GM21825 (cell line): Measurements from ENCODE around the gene ATXN3L.

Experiments used
- ATAC-seq: cut with Tn5 transposase; IDR thresholded peaks from one replicate; pipeline ENCODE4 v1.9.1; 2021; ENCODE audit warnings: mild to moderate bottlenecking, moderate library complexity; ENCODE audit not compliant: unreplicated experiment

The ATXN3L gene

DNA sequence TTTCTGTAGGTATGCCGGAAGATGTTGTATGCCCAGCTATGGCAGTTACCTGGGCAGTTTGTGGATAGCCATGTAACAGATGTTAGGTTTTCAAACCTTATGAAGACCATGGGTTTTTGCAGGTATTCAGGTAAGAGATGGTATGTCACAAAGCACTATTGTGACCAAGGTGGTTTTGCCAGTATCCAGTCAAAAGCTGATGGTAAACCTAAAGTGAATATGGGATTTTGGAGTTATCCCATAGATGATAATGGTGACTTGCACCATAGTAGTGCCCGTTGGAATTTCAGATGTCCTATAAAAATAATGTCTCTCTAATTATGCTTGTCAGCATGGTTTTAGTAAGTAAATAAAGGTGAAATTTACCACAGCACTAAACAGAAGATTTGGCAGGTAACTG is at the start of gene ATXN3L:
Gene ATXN3L, minus strand, starts transcription at position 101 of the 400 bp plus-strand sequence. CDS start 119 bp downstream, outside the sequence.
- no peak for ATAC-seq

- ATAC-seq: no peak
Observed at GRCh38 chrX:13369256-13370030, 49.6 kb upstream of the ATXN3L start.

DNA sequence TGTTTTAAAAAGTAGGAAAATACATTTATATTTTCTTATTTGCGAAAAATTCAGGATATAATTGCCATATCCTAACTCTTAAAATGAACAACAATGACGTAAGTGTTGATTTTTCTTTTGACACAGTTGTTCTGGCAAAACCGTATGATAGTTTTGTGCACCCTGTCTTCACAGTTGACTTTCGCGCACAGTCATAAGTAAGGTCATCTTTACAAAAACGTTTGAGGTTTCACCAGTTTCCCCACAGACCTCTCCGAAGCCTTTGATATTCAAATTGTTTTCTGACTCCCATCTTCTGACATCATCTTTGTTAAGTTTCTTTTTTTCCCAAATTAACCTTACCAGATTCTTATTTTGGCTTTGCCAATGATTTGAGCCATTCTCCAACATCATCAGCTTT is 48.1 kb upstream of the ATXN3L start:
- ATAC-seq: no peak

DNA sequence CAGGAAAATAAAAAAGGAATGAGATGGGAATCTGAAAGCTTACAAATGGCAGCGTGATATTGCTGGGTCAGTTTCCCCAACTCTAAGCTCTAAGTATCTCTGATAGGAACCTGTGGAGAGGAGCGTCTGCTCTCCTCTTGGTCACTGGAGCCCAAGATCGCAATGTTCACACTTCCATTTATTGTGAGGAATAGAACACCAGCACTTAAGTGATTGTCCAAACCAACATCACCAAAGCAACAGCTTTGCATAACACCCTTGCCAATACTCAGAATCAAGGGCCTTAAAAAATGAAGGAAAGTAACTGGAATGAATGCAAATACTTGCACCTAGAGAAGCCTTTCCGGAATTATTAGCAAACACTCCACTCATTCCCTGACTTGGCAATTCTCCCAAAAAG is 46.8 kb upstream of the ATXN3L start:
- ATAC-seq: no peak

DNA sequence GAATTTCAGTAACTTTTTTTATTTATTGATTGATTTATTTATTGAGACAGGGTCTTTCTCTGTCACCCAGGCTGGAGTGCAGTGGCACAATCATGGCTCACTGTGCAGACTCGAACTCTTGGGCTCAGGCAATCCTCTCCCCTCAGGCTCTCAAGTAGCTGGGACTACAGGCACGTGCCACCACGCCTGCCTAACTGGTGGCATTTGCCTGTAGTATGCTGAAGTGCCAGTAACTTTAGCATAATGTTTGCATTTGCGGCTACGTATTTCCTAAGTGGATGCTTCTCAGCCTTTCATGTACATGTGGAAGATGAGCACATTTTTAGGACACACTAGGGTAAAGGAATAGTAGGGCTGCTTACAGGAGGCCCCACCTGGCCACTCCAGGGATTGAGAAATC is 45.3 kb upstream of the ATXN3L start:
- ATAC-seq: no peak

- no peak for ATAC-seq
Observed at GRCh38 chrX:13364230-13364857, 44.5 kb upstream of the ATXN3L start.

DNA sequence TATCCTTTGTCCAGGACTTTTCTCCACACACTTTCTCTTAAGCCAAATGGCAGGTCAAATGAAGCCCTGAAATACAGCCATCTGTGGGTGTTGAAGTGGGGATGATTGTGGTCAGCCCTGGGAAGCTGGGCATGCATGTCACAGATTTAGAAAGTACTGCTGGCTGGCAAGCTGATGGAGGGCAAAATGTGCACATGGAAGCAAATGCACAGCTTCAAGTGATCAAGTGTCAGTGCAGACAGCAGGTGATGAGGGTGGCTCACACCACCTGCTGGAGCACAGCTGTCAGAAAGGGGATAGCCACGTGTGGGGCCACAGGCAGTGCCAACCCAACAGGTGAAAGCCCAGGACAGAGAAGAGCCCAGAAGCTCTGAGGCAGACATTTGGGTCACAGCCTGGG is 40.3 kb upstream of the ATXN3L start:
- ATAC-seq: no peak

- no peak for ATAC-seq
Observed at GRCh38 chrX:13357925-13358324, 38.1 kb upstream of the ATXN3L start.

DNA sequence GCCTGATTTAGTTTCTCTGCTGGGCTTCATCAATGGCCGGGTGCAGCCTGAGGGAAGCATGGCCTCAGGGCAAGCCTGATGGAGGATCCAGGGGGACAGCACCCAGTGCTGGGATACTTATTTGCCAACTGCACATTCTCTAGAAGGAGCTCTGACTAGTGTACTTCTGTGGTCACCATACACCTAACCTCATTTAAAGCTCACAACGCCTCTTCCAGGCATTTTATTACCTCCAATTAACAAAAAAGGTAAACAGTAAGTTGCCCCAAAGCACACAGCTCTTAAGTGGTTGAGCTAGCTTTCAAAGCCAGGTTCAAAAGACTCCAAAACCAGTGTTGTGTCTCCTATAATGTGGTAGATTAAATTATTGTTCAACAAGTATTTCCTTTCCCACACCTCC is 26.8 kb upstream of the ATXN3L start:
- ATAC-seq: no peak

DNA sequence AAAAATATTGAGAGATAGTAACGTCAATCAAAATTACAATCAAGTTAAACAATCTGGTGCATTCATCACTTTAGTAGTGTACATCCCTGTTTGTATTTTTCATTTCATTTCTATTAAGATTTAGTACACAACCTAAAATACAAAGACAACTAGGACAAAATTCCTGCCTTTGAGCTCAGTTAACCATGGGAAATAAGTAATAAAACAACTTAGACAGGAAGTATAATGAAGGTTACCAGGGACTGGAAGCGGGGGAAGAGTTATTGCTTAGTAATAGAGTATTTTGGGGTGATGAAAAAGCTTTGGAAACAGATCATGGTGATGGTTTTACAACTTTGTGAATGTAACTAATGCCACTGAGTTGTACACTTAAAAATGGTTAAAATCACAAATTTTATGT is 25.6 kb upstream of the ATXN3L start:
- ATAC-seq: no peak

DNA sequence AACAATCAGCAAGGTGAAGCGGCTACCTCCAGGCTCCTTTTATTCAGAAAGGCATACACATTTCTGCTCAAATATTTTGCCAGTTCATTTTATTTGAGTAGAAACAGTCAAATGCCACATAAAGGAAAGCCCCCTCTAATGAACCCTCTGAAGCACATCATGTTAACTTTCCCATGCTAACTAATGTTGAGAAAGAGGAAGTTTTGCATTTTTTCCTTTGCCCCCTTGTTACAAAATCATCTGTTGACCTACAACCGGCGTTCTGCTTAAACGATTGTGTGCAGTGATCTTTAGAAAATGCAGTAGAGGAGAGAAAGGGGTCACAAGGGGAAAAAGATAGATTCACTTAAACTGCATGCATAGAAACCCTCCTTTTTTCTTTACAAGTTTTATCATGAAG is 25.2 kb upstream of the ATXN3L start:
- no peak for ATAC-seq

GRCh38 chrX:13341491-13342101 is 21.7 kb upstream of the ATXN3L start:
- no peak for ATAC-seq

DNA sequence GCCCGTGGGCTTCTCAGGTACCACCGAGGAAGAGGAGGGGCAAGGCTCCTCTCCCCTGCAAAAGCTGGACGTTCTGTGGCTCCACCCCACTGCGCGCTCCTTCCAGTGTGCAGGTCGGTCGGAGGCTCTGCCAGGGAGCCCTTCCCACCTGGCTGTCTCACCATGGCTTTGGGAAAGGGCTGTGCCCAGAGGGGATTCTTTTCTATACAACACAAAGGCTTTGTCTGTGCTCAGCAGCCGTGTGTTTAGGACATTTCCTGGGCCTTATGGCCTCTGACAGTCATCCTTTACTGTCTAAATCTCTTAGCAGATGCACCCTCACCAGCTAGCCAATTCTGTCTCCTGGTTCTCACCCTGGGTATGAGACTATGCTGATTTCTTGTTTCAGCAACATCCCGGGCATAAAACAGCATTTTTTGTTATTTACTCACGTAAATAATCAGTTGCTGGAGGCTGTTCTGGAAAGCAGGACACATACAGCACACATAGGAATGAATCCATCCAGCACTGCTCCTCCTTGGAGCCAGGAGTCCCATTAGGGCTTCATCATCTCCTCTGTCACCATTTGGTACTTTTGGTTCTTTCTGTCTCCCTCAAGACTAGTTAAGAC is 20.4 kb upstream of the ATXN3L start:
- no peak for ATAC-seq

- no peak for ATAC-seq
Observed at GRCh38 chrX:13339607-13340006, 19.8 kb upstream of the ATXN3L start.

GRCh38 chrX:13338996-13339515 is 19.2 kb upstream of the ATXN3L start:
- ATAC-seq: no peak

GRCh38 chrX:13334491-13334890 is 14.6 kb upstream of the ATXN3L start:
- ATAC-seq: no peak

DNA sequence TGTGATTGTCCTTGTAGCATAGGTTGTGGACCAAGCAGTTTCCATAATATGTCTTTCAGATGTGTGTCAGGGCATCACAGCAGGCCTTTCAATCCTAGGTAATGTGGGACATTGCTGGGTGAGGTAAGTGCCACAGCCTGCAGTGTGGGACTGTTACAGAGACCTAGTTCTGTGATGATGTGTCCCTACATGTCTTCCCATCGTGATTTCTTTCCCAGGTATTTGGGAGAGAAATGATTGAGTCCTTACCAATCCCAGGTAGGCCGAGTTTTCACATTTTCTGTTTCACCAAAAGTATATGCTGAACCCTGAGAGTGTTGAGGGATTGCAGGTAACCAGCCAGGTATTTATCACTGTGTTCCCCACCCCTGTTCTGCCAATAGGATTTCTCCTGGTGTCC is 10.6 kb upstream of the ATXN3L start:
- ATAC-seq: no peak

DNA sequence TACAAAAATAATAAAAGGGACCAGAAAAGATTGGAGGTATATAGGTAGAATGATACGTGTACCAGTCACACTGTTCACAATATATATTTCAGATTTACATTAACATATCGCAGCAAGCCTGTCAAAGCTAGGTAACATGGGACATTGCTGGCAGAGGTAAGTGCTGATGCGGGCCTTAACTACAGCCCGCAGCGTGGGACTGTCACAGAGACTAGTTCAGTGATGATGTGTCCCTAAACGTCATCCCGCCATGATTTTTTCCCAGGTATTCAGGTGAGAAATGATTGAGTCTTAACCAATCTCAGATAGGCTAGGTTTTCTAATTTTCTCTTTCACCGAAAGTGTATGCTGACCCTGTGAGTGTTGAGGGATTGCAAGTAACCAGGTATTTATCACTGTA is 7.8 kb upstream of the ATXN3L start:
- ATAC-seq: no peak

DNA sequence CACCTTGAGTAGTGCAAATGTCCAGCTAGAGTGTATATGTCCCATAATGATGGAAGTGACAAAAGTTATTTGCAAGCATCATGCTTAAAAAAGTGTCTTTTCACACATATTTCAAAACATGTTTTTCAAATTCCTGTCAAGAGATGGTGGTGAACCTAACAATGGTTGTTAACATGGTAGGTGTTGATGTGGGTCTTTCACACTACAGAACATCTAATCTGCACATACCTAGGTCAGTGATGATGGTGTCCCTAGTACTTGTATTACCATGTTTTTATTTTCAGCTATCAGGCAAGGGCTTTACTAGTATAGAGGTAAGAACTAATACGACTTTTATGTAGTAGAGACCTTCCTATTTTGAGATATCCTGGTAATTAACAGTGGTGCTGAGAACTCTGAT is 3.4 kb upstream of the ATXN3L start:
- ATAC-seq: no peak

- ATAC-seq: no peak
Observed at GRCh38 chrX:13317366-13317765, 2.5 kb downstream of the ATXN3L start.

- ATAC-seq: no peak
Observed at GRCh38 chrX:13311560-13311959, 8.3 kb downstream of the ATXN3L start.

DNA sequence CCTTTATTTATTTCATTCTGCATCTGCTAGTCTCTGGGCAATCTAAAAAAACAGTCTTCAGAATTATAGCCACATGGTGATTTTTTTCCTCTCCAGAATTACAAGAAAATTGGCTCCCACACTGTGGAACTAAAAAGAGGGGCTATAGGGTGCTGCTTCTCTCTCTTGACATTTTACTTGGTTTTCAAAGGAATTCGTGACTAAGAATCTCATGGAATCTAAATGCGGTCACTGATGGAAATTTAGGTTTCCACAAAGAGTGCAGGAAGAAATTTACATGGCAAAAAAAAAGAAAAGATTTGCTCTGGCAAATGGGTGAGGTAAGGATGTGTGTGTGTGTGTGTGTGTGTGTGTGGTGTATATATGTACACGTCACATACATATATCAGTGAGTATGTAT is 10.2 kb downstream of the ATXN3L start:
- no peak for ATAC-seq
